Upper lobe of left lung (tissue), 4 donors: ENCODE data around the gene ZNF391.

Experiments used
- EP300 ChIP-seq, 4 donors: sonication (generic); formaldehyde crosslinking; IDR thresholded peaks; one replicate each; pipeline ENCODE4 v1.5.1; 2017; ENCODE audit warnings: antibody characterized with exemption in 4 of 4, control low read depth in 2 of 4
- TF ChIP-seq, protein P1 (sequence below), 6 experiments: fragments of 450-650 bp in 4 of 6; fragments of 200-600 bp in 2 of 6; sonication (generic) in 2 of 6; IDR thresholded peaks; one replicate each; pipeline ENCODE4 v1.5.1; 2016 to 2019; ENCODE audit warnings: antibody characterized with exemption in 6 of 6

- TF ChIP-seq, protein P1, sequence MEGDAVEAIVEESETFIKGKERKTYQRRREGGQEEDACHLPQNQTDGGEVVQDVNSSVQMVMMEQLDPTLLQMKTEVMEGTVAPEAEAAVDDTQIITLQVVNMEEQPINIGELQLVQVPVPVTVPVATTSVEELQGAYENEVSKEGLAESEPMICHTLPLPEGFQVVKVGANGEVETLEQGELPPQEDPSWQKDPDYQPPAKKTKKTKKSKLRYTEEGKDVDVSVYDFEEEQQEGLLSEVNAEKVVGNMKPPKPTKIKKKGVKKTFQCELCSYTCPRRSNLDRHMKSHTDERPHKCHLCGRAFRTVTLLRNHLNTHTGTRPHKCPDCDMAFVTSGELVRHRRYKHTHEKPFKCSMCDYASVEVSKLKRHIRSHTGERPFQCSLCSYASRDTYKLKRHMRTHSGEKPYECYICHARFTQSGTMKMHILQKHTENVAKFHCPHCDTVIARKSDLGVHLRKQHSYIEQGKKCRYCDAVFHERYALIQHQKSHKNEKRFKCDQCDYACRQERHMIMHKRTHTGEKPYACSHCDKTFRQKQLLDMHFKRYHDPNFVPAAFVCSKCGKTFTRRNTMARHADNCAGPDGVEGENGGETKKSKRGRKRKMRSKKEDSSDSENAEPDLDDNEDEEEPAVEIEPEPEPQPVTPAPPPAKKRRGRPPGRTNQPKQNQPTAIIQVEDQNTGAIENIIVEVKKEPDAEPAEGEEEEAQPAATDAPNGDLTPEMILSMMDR (IDR thresholded peaks at IDR 0.05): no peak
- TF ChIP-seq EP300 (IDR thresholded peaks at IDR 0.05): no peak
These were observed 63.3 kb downstream of the ZNF391 start for GRCh38 chr6:27451660-27452390.
